ENCODE results near the gene RFNG. TPM values are rescaled to one million over a fixed set of nuclear protein-coding genes. Genes with fewer than 3 reads are reported as not detected.
A peak's percentile ranks its signal among the peaks of the same experiment; 100 is the strongest.
"Not testable (repeated sequence)": the region's sequence is repeated elsewhere in the genome, so short reads cannot be mapped to it uniquely, and the experiment has no call there.

RFNG gene
- total RNA-seq, 1 donor from 2014 or later = 26.3 TPM

DNA sequence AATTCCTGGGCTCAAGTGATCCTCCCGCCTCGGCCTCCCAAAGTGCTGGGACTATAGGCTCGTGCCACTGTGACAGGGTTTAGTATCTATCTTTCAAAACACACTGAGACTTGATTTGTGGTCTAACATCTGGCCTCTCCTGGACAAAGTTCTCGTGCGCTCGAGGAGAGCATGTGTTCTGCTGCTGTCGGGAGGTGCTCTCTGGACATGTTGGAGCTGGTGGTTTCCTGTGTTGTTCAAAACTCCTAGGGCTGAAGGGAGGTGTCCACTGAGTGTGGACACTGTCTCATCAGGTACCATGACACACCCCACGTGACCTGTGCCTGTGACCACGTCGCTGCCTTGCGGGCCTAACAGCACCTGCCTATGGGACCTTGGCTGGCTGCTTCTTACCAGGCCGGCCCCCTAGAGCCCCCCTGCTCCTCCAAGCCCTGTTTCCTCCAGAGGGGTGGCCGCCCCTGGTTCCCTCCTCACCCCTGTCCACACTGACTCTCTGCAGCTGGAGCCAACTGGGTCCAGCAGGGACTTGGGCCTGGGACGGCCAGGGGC lies 5.6 kb downstream of the RFNG start:
- no peaks in the 10 kb centered on the region for H3K27me3 ChIP-seq (ENCODE audit: control insufficient read depth, insufficient read depth, low read length)
- TF ChIP-seq, protein P1, sequence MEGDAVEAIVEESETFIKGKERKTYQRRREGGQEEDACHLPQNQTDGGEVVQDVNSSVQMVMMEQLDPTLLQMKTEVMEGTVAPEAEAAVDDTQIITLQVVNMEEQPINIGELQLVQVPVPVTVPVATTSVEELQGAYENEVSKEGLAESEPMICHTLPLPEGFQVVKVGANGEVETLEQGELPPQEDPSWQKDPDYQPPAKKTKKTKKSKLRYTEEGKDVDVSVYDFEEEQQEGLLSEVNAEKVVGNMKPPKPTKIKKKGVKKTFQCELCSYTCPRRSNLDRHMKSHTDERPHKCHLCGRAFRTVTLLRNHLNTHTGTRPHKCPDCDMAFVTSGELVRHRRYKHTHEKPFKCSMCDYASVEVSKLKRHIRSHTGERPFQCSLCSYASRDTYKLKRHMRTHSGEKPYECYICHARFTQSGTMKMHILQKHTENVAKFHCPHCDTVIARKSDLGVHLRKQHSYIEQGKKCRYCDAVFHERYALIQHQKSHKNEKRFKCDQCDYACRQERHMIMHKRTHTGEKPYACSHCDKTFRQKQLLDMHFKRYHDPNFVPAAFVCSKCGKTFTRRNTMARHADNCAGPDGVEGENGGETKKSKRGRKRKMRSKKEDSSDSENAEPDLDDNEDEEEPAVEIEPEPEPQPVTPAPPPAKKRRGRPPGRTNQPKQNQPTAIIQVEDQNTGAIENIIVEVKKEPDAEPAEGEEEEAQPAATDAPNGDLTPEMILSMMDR (IDR thresholded peaks at IDR 0.05; ENCODE audit: insufficient read depth, low read length, severe bottlenecking) = no peak
- no peak for FAIRE-seq
- DNase-seq (ENCODE audit: low read depth) = no peak
- no peak overlapping the region for H3K4me3 ChIP-seq (ENCODE audit: low read depth, low read length)
- H3K36me3 ChIP-seq (ENCODE audit: control insufficient read depth, insufficient read depth, low read length) = peaks cover 15% of the 10 kb centered on the region

DNA sequence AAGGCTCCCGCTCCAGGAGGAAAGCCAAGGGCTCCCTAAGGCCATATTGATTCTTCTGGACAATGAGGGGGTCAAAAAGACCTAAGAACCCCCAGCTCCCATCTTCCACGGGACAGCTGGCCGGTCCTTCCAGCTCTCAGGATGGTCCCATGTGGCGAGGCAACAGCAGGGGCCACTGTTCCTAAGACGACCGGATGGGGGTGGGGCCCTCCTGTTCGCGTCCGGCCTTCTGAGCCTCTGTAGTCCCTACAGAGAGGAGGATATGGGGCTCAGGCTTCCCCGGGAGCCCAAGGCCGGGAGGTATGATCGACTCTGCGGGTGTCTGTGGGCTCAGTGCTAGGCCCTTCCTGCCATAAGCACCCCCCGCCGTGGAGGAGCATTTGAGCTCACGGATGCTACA lies 8.1 kb downstream of the RFNG start:
- DNase-seq (ENCODE audit: low read depth) (no peak), FAIRE-seq (no peak)
- Histone ChIP-seq H3K27me3 (ENCODE audit: control insufficient read depth, insufficient read depth, low read length) (no peaks in the 10 kb centered on the region), H3K4me3 (ENCODE audit: low read depth, low read length) (no peak overlapping the region), H3K36me3 (ENCODE audit: control insufficient read depth, insufficient read depth, low read length) (peaks cover 7% of the 10 kb centered on the region)
- TF ChIP-seq, protein P1 (IDR thresholded peaks at IDR 0.05; ENCODE audit: insufficient read depth, low read length, severe bottlenecking) = no peak

DNA sequence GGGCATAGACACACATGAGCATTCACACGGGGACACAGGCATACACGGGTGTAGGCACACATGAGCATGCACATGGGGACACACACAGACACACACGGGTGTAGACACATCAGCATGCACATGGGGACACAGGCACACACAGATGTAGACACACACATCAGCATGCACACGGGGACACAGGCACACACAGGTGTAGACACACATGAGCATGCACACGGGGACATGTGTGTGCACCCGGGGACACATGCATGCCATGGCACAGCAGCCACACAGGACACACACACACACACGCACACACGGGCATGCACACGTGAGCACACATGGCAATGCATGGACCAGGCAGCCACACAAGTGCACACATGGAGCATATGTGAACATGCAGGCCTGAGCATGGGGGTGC lies 9.0 kb downstream of the RFNG start:
- FAIRE-seq = peak; percentile 50
- TF ChIP-seq, protein P1 (IDR thresholded peaks at IDR 0.05; ENCODE audit: insufficient read depth, low read length, severe bottlenecking) = no peak
- H3K36me3 ChIP-seq (ENCODE audit: control insufficient read depth, insufficient read depth, low read length) = peaks cover 2% of the 10 kb centered on the region
- H3K4me3 ChIP-seq (ENCODE audit: low read depth, low read length) = no peak overlapping the region
- H3K27me3 ChIP-seq (ENCODE audit: control insufficient read depth, insufficient read depth, low read length) = no peaks in the 10 kb centered on the region
- DNase-seq (ENCODE audit: low read depth) = no peak

DNA sequence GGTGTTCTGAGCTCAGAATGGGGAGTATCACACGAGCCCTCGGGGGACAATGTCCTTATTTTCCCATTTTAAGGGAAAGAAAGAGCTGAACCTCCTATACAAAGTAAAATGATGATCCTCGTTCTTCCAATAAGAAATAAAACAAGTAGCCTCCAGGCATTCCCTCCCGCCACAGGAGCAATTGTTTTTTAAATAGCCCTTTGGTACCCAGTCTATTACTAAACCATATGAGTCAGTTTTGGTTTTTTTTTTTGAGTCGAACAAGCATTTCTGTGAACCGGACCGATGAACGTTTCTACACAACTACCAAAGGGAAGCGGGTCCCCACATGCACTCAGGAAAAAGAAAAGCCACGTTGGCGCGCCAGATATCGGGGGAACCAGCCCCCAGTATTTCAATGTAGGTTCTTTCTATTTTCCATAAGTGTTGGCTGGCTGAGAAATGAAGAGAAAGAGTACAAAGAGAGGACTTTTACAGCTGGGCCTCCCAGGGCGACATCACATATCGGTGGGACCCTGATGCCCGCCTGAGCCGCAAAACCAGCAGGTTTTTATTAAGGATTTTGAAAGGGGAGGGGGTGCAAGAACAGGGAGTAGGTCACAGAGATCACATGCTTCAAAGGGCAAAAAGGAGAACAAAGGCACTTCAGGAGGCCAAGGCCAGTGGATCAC lies 10.3 kb downstream of the RFNG start:
- Histone ChIP-seq H3K36me3 (ENCODE audit: control insufficient read depth, insufficient read depth, low read length) (peaks cover 2% of the 10 kb centered on the region), H3K27me3 (ENCODE audit: control insufficient read depth, insufficient read depth, low read length) (no peaks in the 10 kb centered on the region), H3K4me3 (ENCODE audit: low read depth, low read length) (no peak overlapping the region)
- TF ChIP-seq, protein P1 (IDR thresholded peaks at IDR 0.05; ENCODE audit: insufficient read depth, low read length, severe bottlenecking) = no peak
- FAIRE-seq (no peak), DNase-seq (ENCODE audit: low read depth) (peak; percentile 43)

DNA sequence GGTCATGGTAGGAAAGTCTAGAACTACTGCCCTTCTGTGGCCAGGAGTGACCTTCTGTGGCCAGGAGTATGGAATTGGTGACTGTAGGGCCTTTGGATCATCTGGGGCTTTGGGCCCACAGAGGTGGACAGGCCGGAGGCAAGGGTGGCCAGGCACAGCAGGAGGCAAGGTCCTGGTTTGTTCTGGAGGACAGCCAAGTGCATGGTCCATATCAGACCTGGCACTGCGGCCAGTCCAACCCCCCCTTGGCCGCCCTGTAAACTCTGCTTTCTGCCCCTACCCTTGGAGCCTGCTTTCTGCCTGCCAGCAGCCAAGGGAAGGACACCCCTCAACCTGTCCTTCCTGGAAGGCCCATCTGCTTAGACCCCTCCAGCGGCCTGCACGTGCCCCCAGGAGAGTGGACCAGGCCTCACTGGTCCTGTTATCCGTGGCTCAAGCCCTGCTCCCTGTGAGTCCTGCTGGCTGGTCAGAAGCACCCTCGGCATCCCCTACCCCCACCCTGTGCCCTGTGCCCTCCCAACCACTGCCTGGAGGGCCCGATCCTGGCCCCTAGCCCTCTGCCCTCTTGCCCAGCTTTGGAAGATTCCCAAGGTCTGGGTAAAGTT lies 11.8 kb downstream of the RFNG start:
- H3K4me3 ChIP-seq (ENCODE audit: low read depth, low read length) = no peak overlapping the region
- TF ChIP-seq, protein P1 (IDR thresholded peaks at IDR 0.05; ENCODE audit: insufficient read depth, low read length, severe bottlenecking) = no peak
- FAIRE-seq (no peak), DNase-seq (ENCODE audit: low read depth) (no peak)
- no peaks in the 10 kb centered on the region for H3K27me3 ChIP-seq (ENCODE audit: control insufficient read depth, insufficient read depth, low read length)
- peaks cover 5% of the 10 kb centered on the region for H3K36me3 ChIP-seq (ENCODE audit: control insufficient read depth, insufficient read depth, low read length)

DNA sequence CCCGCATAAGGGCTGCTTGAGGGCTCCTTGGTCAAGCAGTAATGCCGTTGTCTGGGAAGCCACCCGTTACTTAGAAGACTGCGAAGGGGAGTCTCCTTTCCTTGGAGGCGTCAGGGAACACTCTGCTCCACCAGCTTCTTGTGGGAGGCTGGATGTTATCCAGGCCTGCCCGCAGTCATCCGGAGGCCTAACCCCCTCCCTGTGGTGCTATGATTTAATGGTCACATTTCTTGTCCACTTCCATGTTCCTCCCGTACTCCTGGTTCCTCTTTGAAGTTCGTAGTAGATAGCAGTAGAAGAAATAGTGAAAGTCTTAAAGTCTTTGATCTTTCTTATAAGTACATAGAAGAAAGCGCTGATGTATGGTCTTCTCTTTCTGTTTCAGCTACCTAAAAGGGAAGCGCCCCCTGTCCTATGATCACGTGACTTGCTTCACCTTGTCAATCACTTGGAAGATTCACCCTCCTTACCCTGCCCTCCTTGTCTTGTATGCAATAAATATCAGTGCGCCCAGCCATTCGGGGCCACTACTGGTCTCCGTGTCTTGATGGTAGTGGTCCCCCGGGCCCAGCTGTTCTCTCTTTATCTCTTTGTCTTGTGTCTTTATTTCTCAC lies 12.7 kb downstream of the RFNG start:
- not testable (repeated sequence) for H3K27me3 ChIP-seq (ENCODE audit: control insufficient read depth, insufficient read depth, low read length); H3K4me3 ChIP-seq (ENCODE audit: low read depth, low read length); H3K36me3 ChIP-seq (ENCODE audit: control insufficient read depth, insufficient read depth, low read length); DNase-seq (ENCODE audit: low read depth); FAIRE-seq
